Astrocyte (in vitro differentiated cells and primary cell): ENCODE measurements around the gene TMEM132A.

Experiments
- EZH2 ChIP-seq: IDR thresholded peaks from 2 replicates; pipeline ENCODE4 v1.6.1; 2012; ENCODE audit warnings: mild to moderate bottlenecking, low read length, inconsistent platforms; ENCODE audit not compliant: insufficient read depth
- TF ChIP-seq, protein P1 (sequence below): IDR thresholded peaks from 2 replicates; pipeline ENCODE4 v1.5.1; 2011; ENCODE audit warnings: low read depth, mild to moderate bottlenecking, inconsistent platforms, low read length, moderate library complexity; ENCODE audit not compliant: insufficient read depth

DNA sequence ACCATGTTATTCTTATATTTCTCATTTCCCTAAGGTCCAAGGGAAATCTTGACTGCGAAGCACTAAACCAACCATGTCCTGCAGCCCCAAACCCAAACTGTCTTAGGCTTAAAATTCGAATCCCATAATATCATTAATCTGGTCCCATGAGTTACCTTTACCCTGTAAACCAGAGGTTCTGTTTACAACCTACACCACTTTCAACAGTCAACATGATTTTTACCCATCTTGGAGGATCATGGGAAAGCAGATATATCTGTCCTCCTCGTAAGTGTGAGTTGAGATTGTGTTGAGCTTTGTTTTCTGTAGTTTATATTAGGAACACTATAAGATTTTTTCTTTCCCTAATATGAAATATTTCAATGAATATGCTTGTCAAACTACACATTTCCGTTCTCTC is 24.3 kb upstream of the TMEM132A start:
- TF ChIP-seq, protein P1, sequence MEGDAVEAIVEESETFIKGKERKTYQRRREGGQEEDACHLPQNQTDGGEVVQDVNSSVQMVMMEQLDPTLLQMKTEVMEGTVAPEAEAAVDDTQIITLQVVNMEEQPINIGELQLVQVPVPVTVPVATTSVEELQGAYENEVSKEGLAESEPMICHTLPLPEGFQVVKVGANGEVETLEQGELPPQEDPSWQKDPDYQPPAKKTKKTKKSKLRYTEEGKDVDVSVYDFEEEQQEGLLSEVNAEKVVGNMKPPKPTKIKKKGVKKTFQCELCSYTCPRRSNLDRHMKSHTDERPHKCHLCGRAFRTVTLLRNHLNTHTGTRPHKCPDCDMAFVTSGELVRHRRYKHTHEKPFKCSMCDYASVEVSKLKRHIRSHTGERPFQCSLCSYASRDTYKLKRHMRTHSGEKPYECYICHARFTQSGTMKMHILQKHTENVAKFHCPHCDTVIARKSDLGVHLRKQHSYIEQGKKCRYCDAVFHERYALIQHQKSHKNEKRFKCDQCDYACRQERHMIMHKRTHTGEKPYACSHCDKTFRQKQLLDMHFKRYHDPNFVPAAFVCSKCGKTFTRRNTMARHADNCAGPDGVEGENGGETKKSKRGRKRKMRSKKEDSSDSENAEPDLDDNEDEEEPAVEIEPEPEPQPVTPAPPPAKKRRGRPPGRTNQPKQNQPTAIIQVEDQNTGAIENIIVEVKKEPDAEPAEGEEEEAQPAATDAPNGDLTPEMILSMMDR = no peak
- no peak for TF ChIP-seq EZH2
